Neural progenitor cell (in vitro differentiated cells): ENCODE results near the gene ZNF549.

Experiments
- CTCF ChIP-seq: fragments of 200-600 bp; sonication (generic); IDR thresholded peaks from 2 replicates; pipeline ENCODE4 v1.5.1; 2017; ENCODE audit warnings: antibody characterized with exemption, mild to moderate bottlenecking
- EZH2 ChIP-seq: fragments of 200-600 bp; sonication (generic); IDR thresholded peaks from 2 replicates; pipeline ENCODE4 v1.6.1; 2017; ENCODE audit warnings: antibody characterized with exemption, mild to moderate bottlenecking, moderate library complexity
- EZH2phosphoT487 ChIP-seq: fragments of 200-600 bp; sonication (generic); IDR thresholded peaks from 2 replicates; pipeline ENCODE4 v1.6.1; 2017; ENCODE audit warnings: antibody characterized with exemption

- TF ChIP-seq CTCF (peak; percentile 16), EZH2phosphoT487 (no peak), EZH2 (no peak)
These were observed 56.6 kb downstream of the ZNF549 start, which contains the start of gene ZIK1 for GRCh38 chr19:57583521-57584416.
